Ovary (tissue), 3 donors: ENCODE data around the gene LRRC23.

Source experiments
- CTCF ChIP-seq, 3 donors: fragments of 450-650 bp in 2 of 3; fragments of 200-600 bp in 1 of 3; IDR thresholded peaks; one replicate each; pipeline versions ENCODE4 v1.5.1 to v1.8.0; 2016 to 2022; ENCODE audit warnings: antibody characterized with exemption in 3 of 3, mild to moderate bottlenecking in 1 of 3
- POLR2A ChIP-seq: fragments of 450-650 bp; IDR thresholded peaks from one replicate; pipeline ENCODE4 v1.6.1; 2017; ENCODE audit warnings: antibody characterized with exemption, mild to moderate bottlenecking, moderate library complexity
- donor health status: DM: no; HTN: no; CAD: no.

- TF ChIP-seq CTCF (IDR thresholded peaks at IDR 0.05) = no peak
- no peak for TF ChIP-seq POLR2A
These were observed 900 bp upstream of the LRRC23 start for GRCh38 chr12:6903722-6904121.
